ENCODE results near the gene KCNJ14.

KCNJ14 gene

DNA sequence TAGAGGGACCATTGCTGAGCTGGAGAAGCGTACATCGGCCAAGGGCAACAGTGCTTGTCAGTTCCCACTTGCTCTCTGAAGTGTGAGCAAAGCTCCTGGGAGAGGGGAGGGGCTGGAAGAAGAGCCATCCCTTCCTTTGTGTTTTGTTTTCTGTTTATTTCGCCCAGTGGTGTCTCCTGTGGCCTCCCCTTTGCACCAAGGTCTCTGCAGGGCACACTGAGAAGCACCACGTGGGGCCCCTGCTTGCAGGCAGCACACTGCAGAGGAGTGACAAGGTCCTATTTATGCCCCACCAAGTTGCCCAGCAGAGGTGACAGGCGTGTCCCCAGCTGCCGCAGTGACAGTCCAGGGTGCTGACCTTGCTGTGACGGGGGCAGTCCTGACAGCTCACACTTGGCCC is 38.0 kb upstream of the KCNJ14 start:
- TF ChIP-seq, protein P1, sequence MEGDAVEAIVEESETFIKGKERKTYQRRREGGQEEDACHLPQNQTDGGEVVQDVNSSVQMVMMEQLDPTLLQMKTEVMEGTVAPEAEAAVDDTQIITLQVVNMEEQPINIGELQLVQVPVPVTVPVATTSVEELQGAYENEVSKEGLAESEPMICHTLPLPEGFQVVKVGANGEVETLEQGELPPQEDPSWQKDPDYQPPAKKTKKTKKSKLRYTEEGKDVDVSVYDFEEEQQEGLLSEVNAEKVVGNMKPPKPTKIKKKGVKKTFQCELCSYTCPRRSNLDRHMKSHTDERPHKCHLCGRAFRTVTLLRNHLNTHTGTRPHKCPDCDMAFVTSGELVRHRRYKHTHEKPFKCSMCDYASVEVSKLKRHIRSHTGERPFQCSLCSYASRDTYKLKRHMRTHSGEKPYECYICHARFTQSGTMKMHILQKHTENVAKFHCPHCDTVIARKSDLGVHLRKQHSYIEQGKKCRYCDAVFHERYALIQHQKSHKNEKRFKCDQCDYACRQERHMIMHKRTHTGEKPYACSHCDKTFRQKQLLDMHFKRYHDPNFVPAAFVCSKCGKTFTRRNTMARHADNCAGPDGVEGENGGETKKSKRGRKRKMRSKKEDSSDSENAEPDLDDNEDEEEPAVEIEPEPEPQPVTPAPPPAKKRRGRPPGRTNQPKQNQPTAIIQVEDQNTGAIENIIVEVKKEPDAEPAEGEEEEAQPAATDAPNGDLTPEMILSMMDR (IDR thresholded peaks at IDR 0.05): no peak
- Histone ChIP-seq H3K27ac (no peak overlapping the region), H3K36me3 (no peaks in the 10 kb centered on the region), H3K4me1 (ENCODE audit: control insufficient read depth in 1 of 2, insufficient read depth in 1 of 2, low read depth in 1 of 2, low read length in 1 of 2) (peaks cover 5 to 15% of the 10 kb centered on the region in 2 experiments), H3K9me3 (no peaks in the 10 kb centered on the region), H3K4me3 (ENCODE audit: low read depth in 1 of 2, low read length in 1 of 2) (no peak overlapping the region), H3K27me3 (peaks cover 53% of the 10 kb centered on the region)

DNA sequence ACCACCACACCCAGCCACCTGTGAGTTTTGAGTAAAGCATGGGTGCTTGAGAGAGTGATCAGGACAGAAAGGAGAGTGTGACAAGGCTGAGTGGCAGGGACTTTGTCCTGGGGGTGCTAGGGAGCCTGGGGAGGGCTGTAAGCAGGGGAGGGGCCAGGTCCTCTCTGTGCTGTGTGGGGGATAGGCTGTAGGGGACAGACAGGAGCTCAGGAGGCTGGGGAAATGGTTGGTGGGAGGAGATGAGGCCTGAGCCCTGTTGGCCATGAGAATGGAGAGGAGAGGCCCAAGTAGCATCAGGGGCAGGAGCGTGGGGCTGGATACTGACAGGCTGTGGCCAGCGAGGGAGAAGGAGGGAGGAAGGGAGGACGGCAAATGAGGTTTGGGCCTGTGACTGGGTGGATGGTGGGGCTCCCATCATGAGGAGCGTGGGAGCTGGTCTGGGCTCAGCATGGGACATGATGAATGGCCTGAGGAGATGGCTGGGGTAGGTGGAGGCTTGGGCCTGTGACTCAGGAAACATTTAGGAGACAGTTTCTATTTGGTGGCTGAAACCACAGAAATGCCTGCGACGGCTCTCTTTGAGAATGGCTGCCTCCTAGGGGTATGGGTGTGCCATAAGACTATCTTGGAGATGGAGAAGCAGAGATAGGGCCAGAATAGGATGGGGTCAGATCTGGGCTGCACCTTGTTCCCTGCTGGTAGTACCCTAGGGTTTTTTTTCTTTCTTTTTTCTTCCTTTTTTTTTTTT is 36.9 kb upstream of the KCNJ14 start:
- Histone ChIP-seq H3K4me1 (ENCODE audit: control insufficient read depth in 1 of 2, insufficient read depth in 1 of 2, low read depth in 1 of 2, low read length in 1 of 2) (peaks cover 5 to 15% of the 10 kb centered on the region in 2 experiments), H3K9me3 (no peaks in the 10 kb centered on the region), H3K36me3 (no peaks in the 10 kb centered on the region), H3K4me3 (ENCODE audit: low read depth in 1 of 2, low read length in 1 of 2) (no peak overlapping the region), H3K27ac (no peak overlapping the region), H3K27me3 (peaks cover 42% of the 10 kb centered on the region)
- TF ChIP-seq, protein P1 (IDR thresholded peaks at IDR 0.05): no peak

DNA sequence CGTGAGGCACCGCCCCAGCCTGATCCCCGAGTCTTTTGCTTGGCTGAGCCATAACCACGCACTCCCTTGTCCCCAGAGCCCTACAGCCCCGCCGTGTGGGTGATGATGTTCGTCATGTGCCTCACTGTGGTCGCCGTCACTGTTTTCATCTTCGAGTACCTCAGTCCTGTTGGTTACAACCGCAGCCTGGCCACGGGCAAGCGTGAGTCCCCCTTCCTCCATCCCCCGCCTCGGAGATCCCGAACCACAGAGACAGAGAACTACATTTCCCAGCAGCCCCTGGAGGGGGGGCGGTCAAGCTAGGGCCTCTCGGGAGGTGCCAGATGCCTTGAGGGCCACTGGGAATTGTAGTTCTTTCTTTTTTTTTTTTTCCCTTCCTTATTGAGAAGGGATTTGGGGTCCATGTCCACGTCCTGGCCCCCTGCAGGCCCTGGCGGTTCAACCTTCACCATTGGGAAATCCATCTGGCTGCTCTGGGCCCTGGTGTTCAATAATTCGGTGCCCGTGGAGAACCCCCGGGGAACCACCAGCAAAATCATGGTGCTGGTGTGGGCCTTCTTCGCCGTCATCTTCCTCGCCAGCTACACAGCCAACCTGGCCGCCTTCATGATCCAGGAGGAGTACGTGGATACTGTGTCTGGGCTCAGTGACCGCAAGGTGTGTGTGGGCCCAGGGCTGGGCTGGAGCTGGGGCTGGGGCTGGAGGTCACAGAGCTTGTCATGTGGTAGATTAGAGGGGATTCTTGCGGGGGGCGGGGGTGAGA is 36.0 kb upstream of the KCNJ14 start:
- Histone ChIP-seq H3K27me3 (peaks cover 34% of the 10 kb centered on the region), H3K4me1 (ENCODE audit: control insufficient read depth in 1 of 2, insufficient read depth in 1 of 2, low read depth in 1 of 2, low read length in 1 of 2) (peaks cover 5 to 15% of the 10 kb centered on the region in 2 experiments), H3K4me3 (ENCODE audit: low read depth in 1 of 2, low read length in 1 of 2) (no peak overlapping the region), H3K36me3 (no peaks in the 10 kb centered on the region), H3K9me3 (no peaks in the 10 kb centered on the region), H3K27ac (no peak overlapping the region)
- TF ChIP-seq, protein P1 (IDR thresholded peaks at IDR 0.05): no peak

DNA sequence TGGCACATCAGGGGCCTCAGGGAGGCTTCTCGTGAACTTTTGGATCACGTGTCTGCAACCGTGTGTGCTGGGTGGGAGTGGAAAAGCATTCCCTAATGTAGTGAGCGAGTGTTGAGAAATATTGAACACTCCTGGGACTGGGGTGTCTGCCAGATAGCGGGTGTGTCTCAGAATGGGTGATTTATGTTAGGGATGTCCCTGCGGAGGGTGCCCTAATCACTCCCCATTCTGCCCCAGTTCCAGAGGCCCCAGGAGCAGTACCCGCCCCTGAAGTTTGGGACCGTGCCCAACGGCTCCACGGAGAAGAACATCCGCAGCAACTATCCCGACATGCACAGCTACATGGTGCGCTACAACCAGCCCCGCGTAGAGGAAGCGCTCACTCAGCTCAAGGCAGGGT is 33.8 kb upstream of the KCNJ14 start:
- H3K4me3 ChIP-seq (ENCODE audit: low read depth in 1 of 2, low read length in 1 of 2): no peak overlapping the region
- peaks cover 12% of the 10 kb centered on the region for H3K27me3 ChIP-seq
- TF ChIP-seq, protein P1 (IDR thresholded peaks at IDR 0.05): no peak
- H3K4me1 ChIP-seq (ENCODE audit: control insufficient read depth in 1 of 2, insufficient read depth in 1 of 2, low read depth in 1 of 2, low read length in 1 of 2): peaks cover 5 to 8% of the 10 kb centered on the region in 2 experiments
- no peak overlapping the region for H3K27ac ChIP-seq
- H3K9me3 ChIP-seq: no peaks in the 10 kb centered on the region
- H3K36me3 ChIP-seq: no peaks in the 10 kb centered on the region

DNA sequence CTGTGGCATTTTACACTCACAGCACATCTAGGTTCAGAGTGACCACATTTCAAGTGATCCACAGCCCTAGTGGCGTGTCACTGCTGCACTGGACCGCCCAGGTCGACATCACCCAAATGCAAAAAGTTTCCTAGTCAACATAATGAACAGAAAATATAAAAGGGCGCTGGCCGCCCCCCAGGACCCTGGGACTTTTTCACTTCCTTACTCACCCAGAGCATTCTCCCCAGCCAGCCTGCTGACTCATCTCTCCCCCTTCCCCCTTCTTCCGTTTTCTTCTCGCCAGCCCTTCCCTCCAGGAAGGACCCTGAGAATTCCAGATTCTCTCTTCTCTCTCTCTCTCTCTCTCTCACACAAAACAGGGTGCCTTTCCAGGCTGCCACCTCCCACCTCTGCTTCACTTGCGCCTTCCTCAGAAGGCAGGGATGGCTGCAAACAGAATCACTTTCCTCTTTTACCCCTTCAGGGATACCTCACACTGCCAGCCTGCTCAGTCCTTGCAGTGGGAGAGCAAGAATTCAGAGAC is 30.6 kb upstream of the KCNJ14 start:
- TF ChIP-seq, protein P1 (IDR thresholded peaks at IDR 0.05): no peak
- Histone ChIP-seq H3K27ac (no peak overlapping the region), H3K4me1 (ENCODE audit: control insufficient read depth in 1 of 2, insufficient read depth in 1 of 2, low read depth in 1 of 2, low read length in 1 of 2) (peaks cover 5 to 8% of the 10 kb centered on the region in 2 experiments), H3K4me3 (ENCODE audit: low read depth in 1 of 2, low read length in 1 of 2) (no peak overlapping the region), H3K36me3 (no peaks in the 10 kb centered on the region), H3K27me3 (no peaks in the 10 kb centered on the region), H3K9me3 (no peaks in the 10 kb centered on the region)

All from neutrophil (primary cell).